ENCODE results near the gene CREG2. TPM values are rescaled to one million over a fixed set of nuclear protein-coding genes. Genes with fewer than 3 reads are reported as not detected.

Gene CREG2
- total RNA-seq, 1 experiment from 2014 or later: not detected

DNA sequence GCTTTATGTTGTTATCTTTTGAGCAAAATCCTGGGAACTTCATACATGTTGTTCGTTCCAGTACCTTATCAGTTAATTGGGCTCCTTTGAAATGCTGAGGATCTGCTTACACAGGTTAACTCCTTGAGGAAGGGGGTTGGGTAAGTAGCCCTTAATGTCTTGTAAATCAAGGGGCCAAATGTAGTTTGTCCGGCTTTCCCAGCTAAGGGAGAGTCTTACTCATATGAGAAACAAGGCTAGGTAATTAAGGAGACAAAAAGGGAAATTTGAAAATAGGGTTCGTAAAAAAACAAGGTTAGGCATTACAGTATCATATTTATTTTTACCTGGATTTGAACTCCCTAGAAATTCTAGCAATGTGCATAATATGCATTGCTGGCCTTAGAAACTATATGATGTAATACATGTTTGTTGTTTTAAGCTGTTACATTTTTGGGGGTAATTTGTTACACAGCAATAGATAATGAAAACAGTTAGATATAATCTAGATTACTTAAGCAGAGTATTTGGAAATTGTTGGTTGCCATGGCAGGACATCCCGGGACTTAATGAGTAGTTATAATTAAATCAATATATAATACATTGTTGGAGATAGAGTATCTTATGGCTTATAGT, 47.9 kb downstream of the CREG2 start:
- no TSS peak for BruUV-seq (replicated peaks)
- TF ChIP-seq EZH2 (IDR thresholded peaks at IDR 0.05; ENCODE audit: borderline replicate concordance, low read depth, low read length, poor library complexity, severe bottlenecking): no peak
- TF ChIP-seq, protein P1, sequence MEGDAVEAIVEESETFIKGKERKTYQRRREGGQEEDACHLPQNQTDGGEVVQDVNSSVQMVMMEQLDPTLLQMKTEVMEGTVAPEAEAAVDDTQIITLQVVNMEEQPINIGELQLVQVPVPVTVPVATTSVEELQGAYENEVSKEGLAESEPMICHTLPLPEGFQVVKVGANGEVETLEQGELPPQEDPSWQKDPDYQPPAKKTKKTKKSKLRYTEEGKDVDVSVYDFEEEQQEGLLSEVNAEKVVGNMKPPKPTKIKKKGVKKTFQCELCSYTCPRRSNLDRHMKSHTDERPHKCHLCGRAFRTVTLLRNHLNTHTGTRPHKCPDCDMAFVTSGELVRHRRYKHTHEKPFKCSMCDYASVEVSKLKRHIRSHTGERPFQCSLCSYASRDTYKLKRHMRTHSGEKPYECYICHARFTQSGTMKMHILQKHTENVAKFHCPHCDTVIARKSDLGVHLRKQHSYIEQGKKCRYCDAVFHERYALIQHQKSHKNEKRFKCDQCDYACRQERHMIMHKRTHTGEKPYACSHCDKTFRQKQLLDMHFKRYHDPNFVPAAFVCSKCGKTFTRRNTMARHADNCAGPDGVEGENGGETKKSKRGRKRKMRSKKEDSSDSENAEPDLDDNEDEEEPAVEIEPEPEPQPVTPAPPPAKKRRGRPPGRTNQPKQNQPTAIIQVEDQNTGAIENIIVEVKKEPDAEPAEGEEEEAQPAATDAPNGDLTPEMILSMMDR (conservative IDR thresholded peaks at IDR 0.05; ENCODE audit: low read depth, low read length): no peak
- intact Hi-C loops (cut with micrococcal nuclease; ENCODE audit: unreplicated experiment): no loop called here
- no peaks in the 10 kb centered on the region for H3K9me3 ChIP-seq (ENCODE audit: low read depth, low read length, poor library complexity, severe bottlenecking)
- POLR2A ChIA-PET (ENCODE audit: low non-redundant PET): no interaction called here
- H3K27ac ChIP-seq (ENCODE audit: low read depth, low read length, poor library complexity, severe bottlenecking): no peak overlapping the region
- no peaks in the 10 kb centered on the region for H3K27me3 ChIP-seq (replicated peaks; ENCODE audit: insufficient read depth, low read depth, low read length, poor library complexity)
- H3K36me3 ChIP-seq (ENCODE audit: insufficient read depth, low read length, poor library complexity, severe bottlenecking): no peaks in the 10 kb centered on the region
- CTCF ChIA-PET: no interaction called here
- H3K4me1 ChIP-seq (ENCODE audit: insufficient read depth, low read length, poor library complexity, severe bottlenecking): no peaks in the 10 kb centered on the region
- no peak for DNase-seq (ENCODE audit: low spot score)
- H3K4me3 ChIP-seq (ENCODE audit: low read depth, low read length, poor library complexity, severe bottlenecking): no peak overlapping the region

DNA sequence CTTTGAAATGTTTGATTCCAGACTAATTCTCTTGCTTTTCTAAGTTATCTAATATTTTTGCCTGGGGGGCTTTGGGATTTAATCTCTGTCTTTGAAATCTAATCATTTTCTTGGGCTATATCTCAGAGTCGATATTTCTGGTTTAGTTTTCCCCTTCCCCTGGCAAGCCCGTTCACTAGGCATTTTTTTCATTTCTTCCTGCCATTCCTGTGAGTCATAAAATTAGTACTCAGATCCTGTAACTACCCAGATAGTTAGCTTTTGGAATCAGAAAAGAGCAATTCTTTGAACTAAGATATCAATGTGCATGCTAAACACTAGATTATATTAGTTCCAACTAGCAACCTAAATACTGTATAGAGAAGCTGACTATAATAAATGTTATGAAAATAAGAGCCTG, 49.4 kb downstream of the CREG2 start:
- DNase-seq (ENCODE audit: low spot score): no peak
- no peak for TF ChIP-seq EZH2 (IDR thresholded peaks at IDR 0.05; ENCODE audit: borderline replicate concordance, low read depth, low read length, poor library complexity, severe bottlenecking)
- TF ChIP-seq, protein P1 (conservative IDR thresholded peaks at IDR 0.05; ENCODE audit: low read depth, low read length): no peak
- Histone ChIP-seq H3K4me3 (ENCODE audit: low read depth, low read length, poor library complexity, severe bottlenecking) (no peak overlapping the region), H3K27me3 (replicated peaks; ENCODE audit: insufficient read depth, low read depth, low read length, poor library complexity) (no peaks in the 10 kb centered on the region), H3K36me3 (ENCODE audit: insufficient read depth, low read length, poor library complexity, severe bottlenecking) (no peaks in the 10 kb centered on the region), H3K9me3 (ENCODE audit: low read depth, low read length, poor library complexity, severe bottlenecking) (no peaks in the 10 kb centered on the region), H3K27ac (ENCODE audit: low read depth, low read length, poor library complexity, severe bottlenecking) (no peak overlapping the region), H3K4me1 (ENCODE audit: insufficient read depth, low read length, poor library complexity, severe bottlenecking) (no peaks in the 10 kb centered on the region)
- CTCF ChIA-PET: no interaction called here
- intact Hi-C loops (cut with micrococcal nuclease; ENCODE audit: unreplicated experiment): no loop called here
- POLR2A ChIA-PET (ENCODE audit: low non-redundant PET): no interaction called here
- no TSS peak for BruUV-seq (replicated peaks)

DNA sequence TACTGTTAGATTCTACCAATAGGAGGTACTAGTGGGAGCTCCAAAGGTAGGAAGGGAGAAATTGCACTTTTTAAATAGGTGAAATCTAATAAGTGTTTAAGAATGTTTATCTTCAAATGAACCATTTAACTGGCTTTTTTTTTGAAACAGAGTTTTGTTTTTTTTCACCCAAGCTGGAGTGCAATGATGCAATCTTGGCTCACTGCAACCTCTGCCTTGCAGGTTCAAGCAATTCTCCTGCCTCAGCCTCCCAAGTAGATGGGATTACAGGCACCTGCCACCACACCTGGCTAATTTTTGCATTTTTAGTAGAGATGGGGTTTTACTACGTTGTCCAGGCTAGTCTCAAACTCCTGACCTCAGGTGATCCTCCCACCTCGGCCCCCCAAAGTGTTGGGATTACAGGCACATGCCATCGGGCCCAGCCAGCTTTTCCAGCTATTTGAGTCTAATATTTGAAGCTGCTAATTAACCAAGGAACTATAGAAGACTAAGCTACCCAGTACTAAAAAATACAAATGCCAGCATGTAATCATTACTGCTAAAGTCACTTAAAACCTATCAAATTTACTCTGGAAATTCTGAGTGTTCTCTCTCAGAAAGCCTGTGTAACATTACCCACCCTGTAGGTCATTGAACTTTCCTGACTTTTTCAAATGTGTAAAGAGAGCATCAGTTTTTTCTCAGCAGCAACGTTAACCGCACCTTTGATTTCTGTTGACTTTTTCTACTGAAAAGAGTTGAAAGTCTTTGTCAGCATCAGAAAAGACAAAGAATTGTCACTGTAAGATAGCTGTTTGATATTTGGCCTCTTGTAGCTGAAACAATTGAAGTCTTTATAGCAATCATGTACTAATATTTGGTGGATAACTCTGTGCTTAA, 54.2 kb downstream of the CREG2 start:
- no peaks in the 10 kb centered on the region for H3K9me3 ChIP-seq (ENCODE audit: low read depth, low read length, poor library complexity, severe bottlenecking)
- no peak for DNase-seq (ENCODE audit: low spot score)
- no peaks in the 10 kb centered on the region for H3K4me1 ChIP-seq (ENCODE audit: insufficient read depth, low read length, poor library complexity, severe bottlenecking)
- intact Hi-C loops (cut with micrococcal nuclease; ENCODE audit: unreplicated experiment): no loop called here
- ChIA-PET CTCF (no interaction called here), POLR2A (ENCODE audit: low non-redundant PET) (interaction anchor here (0.7 kb wide), 1 partner anchor 394 kb away, joined by 7 read pairs; no protein-coding TSS in a partner anchor)
- H3K4me3 ChIP-seq (ENCODE audit: low read depth, low read length, poor library complexity, severe bottlenecking): no peak overlapping the region
- H3K36me3 ChIP-seq (ENCODE audit: insufficient read depth, low read length, poor library complexity, severe bottlenecking): no peaks in the 10 kb centered on the region
- no peaks in the 10 kb centered on the region for H3K27me3 ChIP-seq (replicated peaks; ENCODE audit: insufficient read depth, low read depth, low read length, poor library complexity)
- TF ChIP-seq, protein P1 (conservative IDR thresholded peaks at IDR 0.05; ENCODE audit: low read depth, low read length): no peak
- no peak for TF ChIP-seq EZH2 (IDR thresholded peaks at IDR 0.05; ENCODE audit: borderline replicate concordance, low read depth, low read length, poor library complexity, severe bottlenecking)
- no peak overlapping the region for H3K27ac ChIP-seq (ENCODE audit: low read depth, low read length, poor library complexity, severe bottlenecking)
- no TSS peak for BruUV-seq (replicated peaks)

Measured in A673 (cell line).